GM12865 (cell line): ENCODE data around the gene SEC61G.

Source experiments
- DNase-seq: peaks from one replicate; pipeline ENCODE4 v3.0.0; 2010; ENCODE audit warnings: low read depth
- H3K4me3 ChIP-seq: 2 replicates; pipeline ENCODE4 v1.5.1; 2011; ENCODE audit warnings: mild to moderate bottlenecking, low read depth, low read length, control low read depth
- CTCF ChIP-seq: IDR thresholded peaks from 2 replicates; pipeline ENCODE4 v1.5.1; 2011; ENCODE audit warnings: low read length, control low read depth, low read depth, inconsistent platforms; ENCODE audit not compliant: insufficient read depth; ENCODE audit errors: missing control alignments

SEC61G gene

GRCh38 chr7:54781134-54781920 is 22.3 kb upstream of the SEC61G start:
- no peak for TF ChIP-seq CTCF
- no peak for DNase-seq
- H3K4me3 ChIP-seq: no peak overlapping the region

- DNase-seq: no peak
- TF ChIP-seq CTCF: no peak
- no peak overlapping the region for H3K4me3 ChIP-seq
These were observed 21.5 kb upstream of the SEC61G start for GRCh38 chr7:54780490-54780889.

GRCh38 chr7:54778696-54779540 is 19.9 kb upstream of the SEC61G start:
- no peak overlapping the region for H3K4me3 ChIP-seq
- TF ChIP-seq CTCF: no peak
- no peak for DNase-seq

GRCh38 chr7:54778166-54778565 is 19.2 kb upstream of the SEC61G start:
- DNase-seq: no peak
- TF ChIP-seq CTCF: no peak
- H3K4me3 ChIP-seq: no peak overlapping the region

GRCh38 chr7:54774785-54775740 is 16.1 kb upstream of the SEC61G start:
- no peak overlapping the region for H3K4me3 ChIP-seq
- no peak for TF ChIP-seq CTCF
- no peak for DNase-seq
